Suppressor macrophage treated with lipopolysaccharide for 4 hours (primary cell): ENCODE measurements around the gene FBN2.
"Not testable (repeated sequence)": the region's sequence is repeated elsewhere in the genome, so short reads cannot be mapped to it uniquely, and the experiment has no call there.

ENCODE experiments used
- DNase-seq: peaks from one replicate; pipeline ENCODE4 v3.0.0-alpha.2; 2020

FBN2 gene

GRCh38 chr5:128477944-128478343, 60.1 kb downstream of the FBN2 start:
- DNase-seq = no peak

DNA sequence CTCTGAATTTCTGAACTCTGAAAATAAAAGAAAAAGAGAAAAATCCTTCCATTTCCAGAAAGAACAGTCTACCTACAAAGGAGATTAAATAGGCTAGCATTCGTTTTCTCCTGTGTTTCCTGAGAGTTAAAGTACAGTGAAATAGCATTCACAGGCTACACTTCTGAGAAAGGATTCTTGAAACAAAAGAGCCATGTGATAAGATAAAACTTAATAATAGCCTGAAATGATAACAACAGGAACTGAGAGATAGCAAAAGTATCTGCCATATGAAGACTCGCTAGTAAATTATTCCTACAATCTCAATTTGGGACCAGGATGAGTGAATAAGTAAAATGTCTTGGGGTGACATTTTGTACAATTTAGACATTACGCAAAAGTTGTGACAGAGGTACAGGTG, 62.4 kb downstream of the FBN2 start:
- DNase-seq = no peak

GRCh38 chr5:128472919-128473318, 65.1 kb downstream of the FBN2 start:
- DNase-seq = no peak

GRCh38 chr5:128472036-128472435, 66.0 kb downstream of the FBN2 start:
- peak; percentile 31 for DNase-seq

DNA sequence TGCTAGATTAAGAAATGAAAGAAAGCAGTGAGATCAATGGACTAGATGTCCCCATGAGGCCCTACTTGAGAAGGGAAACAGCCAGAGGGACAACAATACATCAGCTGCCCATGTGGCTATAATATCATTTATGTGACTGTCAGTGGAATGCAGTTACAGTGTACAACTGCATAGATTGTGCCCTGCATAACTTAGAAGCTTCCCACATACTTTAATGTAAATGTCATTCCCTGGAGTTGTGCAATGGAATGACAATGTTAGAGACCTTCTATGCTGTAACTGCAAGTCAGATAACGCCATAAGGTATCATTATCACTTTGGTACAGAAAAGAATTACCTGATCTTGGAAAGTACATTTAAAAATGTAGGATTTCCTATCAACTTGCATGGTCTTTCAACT, 67.4 kb downstream of the FBN2 start:
- DNase-seq = peak; percentile 0

DNA sequence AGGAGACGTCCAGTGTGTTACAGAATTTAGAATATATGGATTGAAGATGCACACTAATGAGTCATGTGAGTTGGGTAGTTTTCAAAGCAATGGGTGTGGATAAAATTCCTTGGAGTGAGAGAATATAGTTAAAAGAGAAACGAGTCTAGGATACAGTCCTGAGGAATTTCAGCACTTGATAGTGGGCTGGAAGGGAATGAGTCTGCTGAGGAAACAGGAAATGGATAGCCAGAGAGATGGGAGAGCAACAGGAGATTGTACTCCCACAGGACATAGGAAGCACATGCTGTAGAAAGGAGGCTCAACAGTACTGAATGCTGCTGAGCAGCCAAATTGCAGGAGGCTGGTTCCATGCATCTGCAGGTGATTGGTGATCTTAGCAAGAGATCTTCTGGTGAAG, 68.1 kb downstream of the FBN2 start:
- DNase-seq = no peak

- DNase-seq = no peak
Observed at GRCh38 chr5:128466980-128467379, 71.1 kb downstream of the FBN2 start.

- DNase-seq = no peak
Observed at GRCh38 chr5:128466554-128466953, 71.5 kb downstream of the FBN2 start.

DNA sequence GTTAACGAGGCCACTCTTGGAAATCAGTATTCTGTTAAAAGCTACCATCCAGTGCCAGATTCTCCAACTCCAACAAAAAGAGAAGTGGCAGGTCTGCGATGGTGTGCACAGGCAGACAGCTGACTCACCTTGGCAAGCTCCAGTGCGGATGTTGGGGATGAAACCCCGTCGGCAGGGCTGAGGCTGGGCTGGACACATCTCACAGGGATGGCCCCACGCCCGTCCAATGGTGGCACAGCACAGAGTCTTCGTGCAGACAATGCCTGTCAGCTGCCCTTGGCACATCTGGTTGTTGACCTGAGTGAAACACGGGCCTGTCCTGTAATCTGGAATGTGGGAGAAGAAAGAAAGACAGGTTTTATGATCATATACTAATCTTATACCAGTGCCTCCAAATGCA, 73.4 kb downstream of the FBN2 start:
- no peak for DNase-seq

DNA sequence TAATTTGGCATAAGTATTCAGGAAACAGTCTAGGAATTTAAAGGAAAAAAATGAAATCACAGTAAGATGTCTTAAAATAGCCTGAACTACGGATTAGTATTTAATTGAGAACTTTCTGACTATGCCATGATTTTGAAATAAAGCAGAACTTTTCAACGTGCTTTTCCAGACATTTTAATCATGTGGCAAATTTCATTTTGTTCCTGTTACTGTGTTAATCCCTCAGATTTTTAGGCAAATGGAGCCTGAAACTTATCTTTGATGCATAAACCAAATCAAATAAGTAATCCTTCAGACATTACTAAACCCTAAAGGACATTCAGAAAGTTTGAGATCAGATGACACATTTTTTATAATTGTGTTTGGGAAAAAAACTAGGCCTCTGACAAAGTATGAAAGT, 75.7 kb downstream of the FBN2 start:
- no peak for DNase-seq

GRCh38 chr5:128457147-128457915, 80.7 kb downstream of the FBN2 start:
- not testable (repeated sequence) for DNase-seq

GRCh38 chr5:128455841-128456361, 82.1 kb downstream of the FBN2 start:
- DNase-seq = no peak

GRCh38 chr5:128453121-128453520, 84.9 kb downstream of the FBN2 start:
- no peak for DNase-seq

DNA sequence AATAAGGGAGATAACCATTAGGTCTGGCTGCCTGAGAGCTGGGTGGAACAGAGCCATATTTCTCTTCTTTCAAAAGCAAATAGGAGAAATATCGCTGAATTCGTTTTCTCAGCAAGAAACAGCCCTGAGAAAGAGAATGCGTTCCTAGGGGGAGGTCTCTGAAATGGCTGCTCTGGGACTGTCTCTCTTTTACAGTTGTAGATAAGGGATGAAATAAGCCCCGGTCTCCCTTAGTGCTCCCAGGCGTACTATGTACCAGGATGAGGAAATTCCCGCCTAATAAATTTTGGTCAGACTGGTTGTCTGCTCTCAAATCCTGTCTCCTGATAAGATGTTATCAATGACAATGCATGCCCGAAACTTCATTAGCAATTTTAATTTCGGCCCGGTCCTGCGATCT, 90.8 kb downstream of the FBN2 start:
- DNase-seq = not testable (repeated sequence)

GRCh38 chr5:128441941-128442350, 96.1 kb downstream of the FBN2 start:
- no peak for DNase-seq

- no peak for DNase-seq
Observed at GRCh38 chr5:128441165-128441564, 96.9 kb downstream of the FBN2 start.

- DNase-seq = no peak
Observed at GRCh38 chr5:128436749-128437188, 101.3 kb downstream of the FBN2 start.

DNA sequence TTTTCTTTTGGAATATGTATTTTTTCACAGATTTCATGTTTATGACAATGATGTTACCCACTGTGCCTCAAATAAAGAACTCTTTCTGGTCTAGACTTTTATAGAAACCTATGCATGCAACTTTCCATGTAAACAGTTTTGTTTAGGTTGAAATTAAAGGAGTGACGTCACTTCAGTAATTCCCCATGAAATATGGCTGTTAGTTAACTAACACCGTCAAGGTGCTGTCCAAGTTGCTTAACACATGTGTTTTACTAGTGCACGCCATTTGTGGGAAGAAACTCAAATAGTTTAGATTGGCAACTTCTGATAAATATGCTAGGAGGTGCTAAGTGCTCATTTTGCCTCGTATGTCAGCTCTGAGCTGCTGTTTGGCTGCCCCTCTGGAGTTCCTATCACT, 102.2 kb downstream of the FBN2 start:
- DNase-seq = no peak

- no peak for DNase-seq
Observed at GRCh38 chr5:128434993-128435392, 103.1 kb downstream of the FBN2 start.

DNA sequence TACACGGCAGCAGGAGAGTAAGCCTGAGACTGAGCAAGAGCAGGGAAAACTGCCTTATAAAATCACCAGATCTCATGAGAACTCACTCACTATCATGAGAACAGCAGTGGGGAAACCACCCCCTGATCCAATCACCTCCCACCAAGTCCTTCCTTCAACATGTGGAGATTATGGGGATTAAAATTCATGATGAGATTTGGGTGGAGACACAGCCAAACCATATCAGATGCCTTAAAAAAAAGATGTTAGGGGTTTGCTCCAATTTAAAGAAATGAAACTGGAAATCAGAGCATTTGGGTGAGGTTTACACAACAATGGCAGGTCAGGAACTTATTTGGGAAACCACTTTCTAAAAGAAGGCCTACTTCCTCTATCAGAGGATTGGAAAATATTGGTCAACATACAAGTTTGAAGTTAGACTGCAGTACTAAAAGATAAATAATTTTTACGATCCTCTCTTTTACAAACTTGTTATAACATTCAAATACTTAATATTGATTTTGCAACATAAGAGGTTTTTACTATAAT, 105.1 kb downstream of the FBN2 start:
- DNase-seq = peak; percentile 55

GRCh38 chr5:128427921-128428320, 110.1 kb downstream of the FBN2 start:
- no peak for DNase-seq

DNA sequence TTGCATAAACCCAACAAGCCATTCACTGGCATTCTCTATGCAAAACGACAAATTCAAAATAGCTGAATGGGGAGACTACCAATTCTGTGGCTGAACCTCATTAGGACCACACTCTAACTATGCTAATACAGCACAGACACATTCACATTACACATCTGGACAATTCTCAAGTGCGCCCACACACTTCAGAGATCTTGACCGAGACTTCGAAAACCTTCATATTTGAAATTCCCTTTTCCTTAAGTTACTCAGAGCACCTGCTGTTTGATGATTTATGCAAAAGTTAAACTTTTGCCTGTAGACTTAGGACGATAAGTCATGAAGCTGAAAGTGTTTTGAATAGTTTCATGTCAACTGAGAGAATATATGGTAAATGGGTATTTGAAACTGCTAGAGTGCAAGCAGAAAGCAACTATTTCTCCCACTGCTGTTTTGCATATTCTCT, 111.9 kb downstream of the FBN2 start:
- no peak for DNase-seq

GRCh38 chr5:128424646-128425045, 113.4 kb downstream of the FBN2 start:
- no peak for DNase-seq

GRCh38 chr5:128422612-128423011, 115.4 kb downstream of the FBN2 start:
- no peak for DNase-seq

- DNase-seq = no peak
Observed at GRCh38 chr5:128414469-128414868, 123.6 kb downstream of the FBN2 start.
